ENCODE data around the gene PNLIPRP2. TPM values are rescaled to one million over a fixed set of nuclear protein-coding genes. Genes with fewer than 3 reads are reported as not detected.

PNLIPRP2 gene
- total RNA-seq: not detected in 2 replicates

DNA sequence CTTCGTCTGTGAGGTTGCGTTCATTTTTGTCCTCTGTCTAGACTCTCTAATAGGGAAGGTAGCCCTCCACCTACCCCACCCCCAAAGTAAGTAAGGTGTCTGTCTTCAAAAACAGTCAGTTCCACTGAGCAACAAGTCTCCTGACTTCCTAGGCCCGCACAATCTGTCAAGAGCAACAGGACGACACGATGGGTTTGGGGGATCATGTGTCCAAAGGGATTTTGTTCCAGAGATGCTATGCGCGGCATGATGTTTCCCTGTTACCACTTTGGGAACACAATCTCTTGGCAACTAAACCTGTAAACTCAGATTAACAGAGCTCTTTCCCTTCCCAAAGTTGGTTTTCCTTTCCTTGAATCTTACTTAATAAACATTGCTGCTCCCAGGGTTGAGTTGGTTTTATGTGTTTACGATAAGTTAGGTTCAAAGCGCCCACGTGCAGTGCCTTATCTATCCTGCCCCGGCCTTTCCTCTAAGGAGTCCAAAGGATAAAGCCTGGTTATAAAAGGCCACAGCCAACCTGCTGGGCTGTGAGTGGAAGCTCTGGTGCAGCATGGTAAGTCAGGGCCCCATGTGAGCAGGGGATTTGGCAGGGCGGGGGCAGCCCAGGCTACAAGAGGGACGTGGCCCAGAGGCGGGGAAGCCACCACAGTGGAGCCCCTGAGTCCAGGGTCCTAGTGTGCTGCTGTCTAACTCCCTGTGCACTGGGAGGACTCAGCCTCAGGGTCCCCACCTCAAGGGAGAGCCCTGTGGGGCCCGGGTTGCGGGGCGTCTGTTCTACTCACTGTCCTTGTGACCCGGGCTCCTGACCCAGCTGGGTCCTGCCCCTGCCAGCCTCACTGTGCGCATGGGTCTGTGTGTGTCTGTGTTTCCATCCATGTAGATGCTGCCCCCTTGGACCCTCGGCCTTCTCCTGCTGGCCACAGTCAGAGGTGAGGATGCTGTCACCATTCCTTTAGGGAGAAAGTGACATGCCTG, at the start of gene PNLIPRP2:
PNLIPRP2 (plus strand) TSS at position 531 of the 978 bp plus-strand sequence.

DNA sequence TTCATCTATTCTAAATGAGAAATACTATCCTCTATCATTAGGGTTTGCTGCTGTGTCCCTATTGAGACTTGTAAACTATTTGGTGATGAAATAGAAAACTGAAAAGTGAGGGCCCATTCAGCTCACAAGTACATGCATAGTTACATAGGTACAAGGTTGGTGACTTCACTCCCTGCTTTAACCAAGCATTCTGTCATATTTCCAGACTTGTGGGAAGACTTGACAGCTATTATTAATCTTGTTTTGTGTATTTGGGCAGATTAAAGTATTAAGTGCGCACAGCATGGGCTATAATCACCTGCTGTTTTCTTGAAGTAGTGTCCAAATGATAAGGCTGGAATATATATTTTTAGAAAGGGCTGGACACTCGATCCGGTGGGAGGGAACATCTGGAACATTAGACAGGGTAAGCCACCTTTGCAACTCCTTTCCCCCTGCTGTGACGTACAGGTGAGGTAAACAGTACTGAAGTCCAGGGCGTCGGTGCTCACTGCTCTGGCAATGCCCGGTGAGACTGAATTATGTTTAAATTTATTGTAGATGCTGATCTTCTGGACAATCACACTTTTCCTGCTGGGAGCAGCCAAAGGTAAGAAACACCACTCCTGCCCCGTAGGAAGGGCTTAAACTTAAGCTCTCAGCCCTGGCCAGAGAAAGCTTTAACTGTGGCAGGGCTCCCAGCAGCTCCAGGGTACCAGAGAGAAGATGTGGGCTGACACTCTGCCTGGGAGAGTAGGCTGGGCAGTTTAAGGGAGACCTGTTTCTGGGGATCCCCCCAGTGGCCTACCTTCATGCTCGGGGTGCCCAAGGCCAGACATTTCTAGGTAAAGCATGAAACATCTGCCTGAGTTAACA, 29.9 kb upstream of the PNLIPRP2 start, which contains the start of gene PNLIPRP1:
PNLIPRP1 (plus strand) TSS at position 370 of the 855 bp plus-strand sequence; CDS start at position 541, 171 bp downstream.

Other genes starting within 250 kb of the PNLIPRP2 start
- gene PNLIPRP3, start 193.1 kb upstream of the PNLIPRP2 start, total RNA-seq: not detected in 2 replicates
- not detected in 2 replicates for gene PNLIP, start 75.0 kb upstream of the PNLIPRP2 start, total RNA-seq
- not detected in 2 replicates for gene PNLIPRP1, start 30.0 kb upstream of the PNLIPRP2 start, total RNA-seq
- 8.6 and 12.4 TPM in 2 replicates for gene HSPA12A, start 121.6 kb downstream of the PNLIPRP2 start, total RNA-seq
- gene ENO4, start 228.5 kb downstream of the PNLIPRP2 start, total RNA-seq: 0.58 and 1.1 TPM in 2 replicates